ENCODE results near the gene RAB11FIP4. TPM values are rescaled to one million over a fixed set of nuclear protein-coding genes. Genes with fewer than 3 reads are reported as not detected.

RAB11FIP4 gene
- total and polyA plus RNA-seq, 2 of the 8 experiments (the other 6 are each of a cell fraction or from before 2014, with no cell fraction given), result 21.7 to 53.2 TPM

DNA sequence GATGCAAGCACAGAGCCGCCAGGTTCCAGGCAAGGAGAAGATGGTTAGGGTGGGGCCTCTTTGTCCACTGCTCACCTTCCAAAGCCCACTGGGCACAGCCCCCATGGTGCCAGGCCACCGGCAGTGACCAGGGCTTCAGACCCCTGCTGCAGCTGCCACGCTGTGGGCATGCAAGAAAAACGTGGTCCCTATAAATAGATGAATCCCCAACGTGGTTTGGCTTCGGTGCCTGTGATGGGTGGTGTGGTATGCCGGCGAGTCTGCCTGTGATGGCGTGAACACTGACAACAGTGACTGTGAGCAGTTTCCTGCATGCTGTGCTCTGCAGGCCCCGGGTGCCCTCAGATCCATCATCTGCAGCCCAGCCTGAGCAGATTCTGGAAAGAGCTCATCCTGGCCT, 36.6 kb downstream of the RAB11FIP4 start (continued):
- TF ChIP-seq, protein P1, sequence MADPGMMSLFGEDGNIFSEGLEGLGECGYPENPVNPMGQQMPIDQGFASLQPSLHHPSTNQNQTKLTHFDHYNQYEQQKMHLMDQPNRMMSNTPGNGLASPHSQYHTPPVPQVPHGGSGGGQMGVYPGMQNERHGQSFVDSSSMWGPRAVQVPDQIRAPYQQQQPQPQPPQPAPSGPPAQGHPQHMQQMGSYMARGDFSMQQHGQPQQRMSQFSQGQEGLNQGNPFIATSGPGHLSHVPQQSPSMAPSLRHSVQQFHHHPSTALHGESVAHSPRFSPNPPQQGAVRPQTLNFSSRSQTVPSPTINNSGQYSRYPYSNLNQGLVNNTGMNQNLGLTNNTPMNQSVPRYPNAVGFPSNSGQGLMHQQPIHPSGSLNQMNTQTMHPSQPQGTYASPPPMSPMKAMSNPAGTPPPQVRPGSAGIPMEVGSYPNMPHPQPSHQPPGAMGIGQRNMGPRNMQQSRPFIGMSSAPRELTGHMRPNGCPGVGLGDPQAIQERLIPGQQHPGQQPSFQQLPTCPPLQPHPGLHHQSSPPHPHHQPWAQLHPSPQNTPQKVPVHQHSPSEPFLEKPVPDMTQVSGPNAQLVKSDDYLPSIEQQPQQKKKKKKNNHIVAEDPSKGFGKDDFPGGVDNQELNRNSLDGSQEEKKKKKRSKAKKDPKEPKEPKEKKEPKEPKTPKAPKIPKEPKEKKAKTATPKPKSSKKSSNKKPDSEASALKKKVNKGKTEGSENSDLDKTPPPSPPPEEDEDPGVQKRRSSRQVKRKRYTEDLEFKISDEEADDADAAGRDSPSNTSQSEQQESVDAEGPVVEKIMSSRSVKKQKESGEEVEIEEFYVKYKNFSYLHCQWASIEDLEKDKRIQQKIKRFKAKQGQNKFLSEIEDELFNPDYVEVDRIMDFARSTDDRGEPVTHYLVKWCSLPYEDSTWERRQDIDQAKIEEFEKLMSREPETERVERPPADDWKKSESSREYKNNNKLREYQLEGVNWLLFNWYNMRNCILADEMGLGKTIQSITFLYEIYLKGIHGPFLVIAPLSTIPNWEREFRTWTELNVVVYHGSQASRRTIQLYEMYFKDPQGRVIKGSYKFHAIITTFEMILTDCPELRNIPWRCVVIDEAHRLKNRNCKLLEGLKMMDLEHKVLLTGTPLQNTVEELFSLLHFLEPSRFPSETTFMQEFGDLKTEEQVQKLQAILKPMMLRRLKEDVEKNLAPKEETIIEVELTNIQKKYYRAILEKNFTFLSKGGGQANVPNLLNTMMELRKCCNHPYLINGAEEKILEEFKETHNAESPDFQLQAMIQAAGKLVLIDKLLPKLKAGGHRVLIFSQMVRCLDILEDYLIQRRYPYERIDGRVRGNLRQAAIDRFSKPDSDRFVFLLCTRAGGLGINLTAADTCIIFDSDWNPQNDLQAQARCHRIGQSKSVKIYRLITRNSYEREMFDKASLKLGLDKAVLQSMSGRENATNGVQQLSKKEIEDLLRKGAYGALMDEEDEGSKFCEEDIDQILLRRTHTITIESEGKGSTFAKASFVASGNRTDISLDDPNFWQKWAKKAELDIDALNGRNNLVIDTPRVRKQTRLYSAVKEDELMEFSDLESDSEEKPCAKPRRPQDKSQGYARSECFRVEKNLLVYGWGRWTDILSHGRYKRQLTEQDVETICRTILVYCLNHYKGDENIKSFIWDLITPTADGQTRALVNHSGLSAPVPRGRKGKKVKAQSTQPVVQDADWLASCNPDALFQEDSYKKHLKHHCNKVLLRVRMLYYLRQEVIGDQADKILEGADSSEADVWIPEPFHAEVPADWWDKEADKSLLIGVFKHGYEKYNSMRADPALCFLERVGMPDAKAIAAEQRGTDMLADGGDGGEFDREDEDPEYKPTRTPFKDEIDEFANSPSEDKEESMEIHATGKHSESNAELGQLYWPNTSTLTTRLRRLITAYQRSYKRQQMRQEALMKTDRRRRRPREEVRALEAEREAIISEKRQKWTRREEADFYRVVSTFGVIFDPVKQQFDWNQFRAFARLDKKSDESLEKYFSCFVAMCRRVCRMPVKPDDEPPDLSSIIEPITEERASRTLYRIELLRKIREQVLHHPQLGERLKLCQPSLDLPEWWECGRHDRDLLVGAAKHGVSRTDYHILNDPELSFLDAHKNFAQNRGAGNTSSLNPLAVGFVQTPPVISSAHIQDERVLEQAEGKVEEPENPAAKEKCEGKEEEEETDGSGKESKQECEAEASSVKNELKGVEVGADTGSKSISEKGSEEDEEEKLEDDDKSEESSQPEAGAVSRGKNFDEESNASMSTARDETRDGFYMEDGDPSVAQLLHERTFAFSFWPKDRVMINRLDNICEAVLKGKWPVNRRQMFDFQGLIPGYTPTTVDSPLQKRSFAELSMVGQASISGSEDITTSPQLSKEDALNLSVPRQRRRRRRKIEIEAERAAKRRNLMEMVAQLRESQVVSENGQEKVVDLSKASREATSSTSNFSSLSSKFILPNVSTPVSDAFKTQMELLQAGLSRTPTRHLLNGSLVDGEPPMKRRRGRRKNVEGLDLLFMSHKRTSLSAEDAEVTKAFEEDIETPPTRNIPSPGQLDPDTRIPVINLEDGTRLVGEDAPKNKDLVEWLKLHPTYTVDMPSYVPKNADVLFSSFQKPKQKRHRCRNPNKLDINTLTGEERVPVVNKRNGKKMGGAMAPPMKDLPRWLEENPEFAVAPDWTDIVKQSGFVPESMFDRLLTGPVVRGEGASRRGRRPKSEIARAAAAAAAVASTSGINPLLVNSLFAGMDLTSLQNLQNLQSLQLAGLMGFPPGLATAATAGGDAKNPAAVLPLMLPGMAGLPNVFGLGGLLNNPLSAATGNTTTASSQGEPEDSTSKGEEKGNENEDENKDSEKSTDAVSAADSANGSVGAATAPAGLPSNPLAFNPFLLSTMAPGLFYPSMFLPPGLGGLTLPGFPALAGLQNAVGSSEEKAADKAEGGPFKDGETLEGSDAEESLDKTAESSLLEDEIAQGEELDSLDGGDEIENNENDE (IDR thresholded peaks at IDR 0.05; ENCODE audit: insufficient replicate concordance, low read length), result no peak
- no peak for TF ChIP-seq CHD1 (IDR thresholded peaks at IDR 0.05; ENCODE audit: low read depth, low read length)
- TF ChIP-seq SP4 (IDR thresholded peaks at IDR 0.05; ENCODE audit: low read length), result no peak
- TF ChIP-seq POLR2A (IDR thresholded peaks at IDR 0.05; ENCODE audit: control extremely low read depth in 1 of 2, low read depth in 2 of 2, low read length in 2 of 2), result no peak
- no peak for TF ChIP-seq TEAD4 (IDR thresholded peaks at IDR 0.05; ENCODE audit: low read depth, low read length)
- TF ChIP-seq RXRA (IDR thresholded peaks at IDR 0.05; ENCODE audit: insufficient read depth, low read depth, low read length), result no peak
- TF ChIP-seq KDM1A (IDR thresholded peaks at IDR 0.05; ENCODE audit: borderline replicate concordance, low read length), result no peak
- no peak for TF ChIP-seq SIX5 (IDR thresholded peaks at IDR 0.05; ENCODE audit: low read depth, low read length)
- no peak for TF ChIP-seq TAF1 (IDR thresholded peaks at IDR 0.05; ENCODE audit: low read depth, low read length)
- TF ChIP-seq BCL11A (IDR thresholded peaks at IDR 0.05; ENCODE audit: low read depth in 2 of 2, low read length in 2 of 2), result no peak
